ENCODE data around the gene SLC23A3. TPM values are rescaled to one million over a fixed set of nuclear protein-coding genes. Genes with fewer than 3 reads are reported as not detected.

Gene SLC23A3
- total RNA-seq, 2 experiments from 2014 or later: 2.7 to 6.7 TPM

- POLR2A ChIA-PET: interaction anchor here (0.7 to 1.0 kb wide), 3 partner anchors 11 to 19 kb away, joined by 3 to 4 read pairs (median 4); no protein-coding TSS in a partner anchor
- TF ChIP-seq CTCF (conservative IDR thresholded peaks at IDR 0.05; ENCODE audit: low read length) (no peak), EZH2phosphoT487 (IDR thresholded peaks at IDR 0.05; ENCODE audit: borderline replicate concordance, low read depth, low read length) (no peak)
- H3K9me3 ChIP-seq (ENCODE audit: low read length): no peaks in the 10 kb centered on the region
- CTCF ChIA-PET (ENCODE audit: unreplicated experiment): no interaction called here
- no peaks in the 10 kb centered on the region for H4K20me1 ChIP-seq (ENCODE audit: insufficient read depth, low read length)
- no peak for DNase-seq (ENCODE audit: low spot score)
- H3K79me2 ChIP-seq (ENCODE audit: insufficient read depth, low read depth, low read length): no peaks in the 10 kb centered on the region
- H3K4me3 ChIP-seq (ENCODE audit: low read depth, low read length, poor library complexity, severe bottlenecking): no peak overlapping the region
- H3K4me1 ChIP-seq (ENCODE audit: insufficient read depth, low read length, poor library complexity, severe bottlenecking): no peaks in the 10 kb centered on the region
- intact Hi-C loops (cut with micrococcal nuclease; ENCODE audit: unreplicated experiment): no loop called here
- H3K27ac ChIP-seq (ENCODE audit: low read depth, low read length, poor library complexity, severe bottlenecking): no peak overlapping the region
- no peaks in the 10 kb centered on the region for H3K36me3 ChIP-seq (ENCODE audit: insufficient read depth, low read length)
- H3K9me2 ChIP-seq (ENCODE audit: insufficient read depth, low read length): no peaks in the 10 kb centered on the region
- BruUV-seq (replicated peaks): no TSS peak
- no peak overlapping the region for H2AFZ ChIP-seq (ENCODE audit: low read length)
- H3K4me2 ChIP-seq (ENCODE audit: low read length): no peak overlapping the region
Measured at GRCh38 chr2:219125225-219125885, 44.5 kb downstream of the SLC23A3 start.

- BruUV-seq (replicated peaks): no TSS peak
- DNase-seq (ENCODE audit: low spot score): no peak
- Histone ChIP-seq H3K4me2 (ENCODE audit: low read length) (no peak overlapping the region), H3K27ac (ENCODE audit: low read depth, low read length, poor library complexity, severe bottlenecking) (no peak overlapping the region), H3K79me2 (ENCODE audit: insufficient read depth, low read depth, low read length) (no peaks in the 10 kb centered on the region), H3K9me3 (ENCODE audit: low read length) (no peaks in the 10 kb centered on the region), H3K4me1 (ENCODE audit: insufficient read depth, low read length, poor library complexity, severe bottlenecking) (no peaks in the 10 kb centered on the region), H3K4me3 (ENCODE audit: low read depth, low read length, poor library complexity, severe bottlenecking) (no peak overlapping the region), H3K9me2 (ENCODE audit: insufficient read depth, low read length) (no peaks in the 10 kb centered on the region), H3K36me3 (ENCODE audit: insufficient read depth, low read length) (no peaks in the 10 kb centered on the region), H4K20me1 (ENCODE audit: insufficient read depth, low read length) (no peaks in the 10 kb centered on the region), H2AFZ (ENCODE audit: low read length) (no peak overlapping the region)
- CTCF ChIA-PET (ENCODE audit: unreplicated experiment): no interaction called here
- TF ChIP-seq CTCF (conservative IDR thresholded peaks at IDR 0.05; ENCODE audit: low read length): no peak
- no peak for TF ChIP-seq EZH2phosphoT487 (IDR thresholded peaks at IDR 0.05; ENCODE audit: borderline replicate concordance, low read depth, low read length)
- POLR2A ChIA-PET: interaction anchor here (0.6 to 0.9 kb wide), 2 partner anchors 14 to 199 kb away, joined by 3 to 4 read pairs; no protein-coding TSS in a partner anchor
- intact Hi-C loops (cut with micrococcal nuclease; ENCODE audit: unreplicated experiment): no loop called here
Measured at GRCh38 chr2:219124381-219125110, 45.3 kb downstream of the SLC23A3 start.

Data from OCI-LY7 (cell line).